ENCODE data around the gene SERP2. TPM values are rescaled to one million over a fixed set of nuclear protein-coding genes. Genes with fewer than 3 reads are reported as not detected.

SERP2 gene
- total and polyA plus RNA-seq, 9 of the 15 experiments (the other 6 are each of a cell fraction or from before 2014, with no cell fraction given), result 0.13 TPM; not detected in 8

GRCh38 chr13:44425815-44426078, 52.1 kb downstream of the SERP2 start:
- H3K27me3 ChIP-seq (ENCODE audit: control insufficient read depth in 2 of 2, insufficient read depth in 2 of 2, low read length in 2 of 2), result no peaks in the 10 kb centered on the region
- ATAC-seq (no peak), DNase-seq (ENCODE audit: extremely low read depth in 1 of 4, low spot score in 3 of 4) (no peak), FAIRE-seq (no peak)
- intact Hi-C loops (cut with micrococcal nuclease) (no loop called here), in situ Hi-C loops (cut with MboI) (no loop called here)
- H3K27ac ChIP-seq (ENCODE audit: extremely low read depth, low read depth, low read length), result no peak overlapping the region
- BruUV-seq (replicated peaks), result no TSS peak
- H3K4me2 ChIP-seq (ENCODE audit: insufficient read depth, low read length), result no peak overlapping the region
- CTCF ChIA-PET (ENCODE audit: low intra/inter-chr PET ratio), result no interaction called here
- H3K36me3 ChIP-seq (ENCODE audit: control insufficient read depth, insufficient read depth, low read length), result no peaks in the 10 kb centered on the region
- H3K9me1 ChIP-seq (ENCODE audit: control insufficient read depth, insufficient read depth, low read length), result no peaks in the 10 kb centered on the region
- H4K20me1 ChIP-seq (replicated peaks; ENCODE audit: control insufficient read depth, insufficient read depth, low read length), result no peaks in the 10 kb centered on the region
- no peak overlapping the region for H3K9ac ChIP-seq (ENCODE audit: insufficient read depth in 1 of 2, low read depth in 2 of 2, low read length in 2 of 2)
- POLR2A ChIA-PET, result interaction anchor here (1.1 to 1.4 kb wide), 2 partner anchors 8 to 9 kb away, joined by 3 to 4 read pairs; no protein-coding TSS in a partner anchor
- no peaks in the 10 kb centered on the region for H3K9me3 ChIP-seq (replicated peaks; ENCODE audit: control insufficient read depth, insufficient read depth, low read depth, low read length)
- peaks cover 4 to 5% of the 10 kb centered on the region in 2 experiments; a peak in 4 of 5 replicates for H3K4me1 ChIP-seq (replicated peaks in 1 of 2; ENCODE audit: control insufficient read depth in 2 of 2, insufficient read depth in 2 of 2, low read length in 2 of 2)
- WGBS (ENCODE audit: insufficient coverage, low coverage, missing lambda C conversion rate), result 79% methylated on average over 2 of the region's 2 CpGs
- H3K4me3 ChIP-seq, result no peak overlapping the region
- no peaks in the 10 kb centered on the region for H3K79me2 ChIP-seq (ENCODE audit: control insufficient read depth, insufficient read depth, low read length)
- H2AFZ ChIP-seq (ENCODE audit: low read depth, low read length), result no peak overlapping the region
- no peak for TF ChIP-seq E2F1 (CRISPR knock-in tag; IDR thresholded peaks at IDR 0.05)
- TF ChIP-seq ZNF609 (CRISPR knock-in tag; IDR thresholded peaks at IDR 0.05; ENCODE audit: borderline replicate concordance), result no peak
- TF ChIP-seq STAT5B (CRISPR knock-in tag; IDR thresholded peaks at IDR 0.05), result no peak
- TF ChIP-seq SMC3 (conservative IDR thresholded peaks at IDR 0.05; ENCODE audit: insufficient read depth, low read depth, low read length), result no peak
- TF ChIP-seq NR2C1 (IDR thresholded peaks at IDR 0.05), result no peak
- TF ChIP-seq NR2C1 (tag; IDR thresholded peaks at IDR 0.05), result no peak
- TF ChIP-seq ARID1B (IDR thresholded peaks at IDR 0.05), result no peak
- TF ChIP-seq FOXA1 (IDR thresholded peaks at IDR 0.05; ENCODE audit: borderline replicate concordance), result no peak
- no peak for TF ChIP-seq CHAMP1 (IDR thresholded peaks at IDR 0.05)

All from K562 (cell line).